H1 (cell line): Measurements from ENCODE around the gene TMEM45A. TPM values are rescaled to one million over a fixed set of nuclear protein-coding genes. Genes with fewer than 3 reads are reported as not detected.

ENCODE experiments used
- CTCF ChIA-PET: fragments of 300-600 bp; sonication (Branson Sonifier 250); formaldehyde crosslinking; loops from one replicate; lab custom pipeline; 2021; ENCODE audit not compliant: partially characterized antibody; lab: Charles Lee
- POLR2A ChIA-PET: fragments of 300-600 bp; sonication (Branson Sonifier 250); formaldehyde crosslinking; loops from one replicate; lab custom pipeline; 2021; ENCODE audit warnings: inconsistent platforms; ENCODE audit not compliant: partially characterized antibody; lab: Charles Lee
- DNase-seq, 2 experiments: peaks; one replicate each; pipeline versions ENCODE4 v3.0.0 to v3.0.0-alpha.2; 2010 to 2022; ENCODE audit warnings: low spot score in 2 of 2, low read depth in 1 of 2, mixed read lengths in 1 of 2
- FAIRE-seq: peaks from 2 replicates; lab custom pipeline; 2011; peaks lifted over from hg19 to GRCh38; lab: Jason Lieb, UNC
- H2AFZ ChIP-seq: 2 replicates; pipeline ENCODE4 v1.8.1; 2012; ENCODE audit warnings: low read length, inconsistent platforms
- H2AK5ac ChIP-seq: 2 replicates; pipeline ENCODE4 v1.6.1; 2013; ENCODE audit warnings: low read depth, low read length
- H2BK120ac ChIP-seq: replicated peaks from 2 replicates; pipeline ENCODE3; 2013; ENCODE audit warnings: low read depth, low read length, inconsistent platforms
- H2BK12ac ChIP-seq: 2 replicates; pipeline ENCODE4 v1.6.1; 2013; ENCODE audit warnings: low read depth, low read length
- H2BK15ac ChIP-seq: 2 replicates; pipeline ENCODE4 v1.6.1; 2013; ENCODE audit warnings: low read length
- H2BK20ac ChIP-seq: 2 replicates; pipeline ENCODE4 v1.6.1; 2013; ENCODE audit warnings: low read length
- H2BK5ac ChIP-seq: 2 replicates; pipeline ENCODE4 v1.6.1; 2013; ENCODE audit warnings: low read depth, low read length
- H3K14ac ChIP-seq: 2 replicates; pipeline ENCODE4 v1.6.1; 2013; ENCODE audit warnings: inconsistent platforms; ENCODE audit not compliant: insufficient read length
- H3K18ac ChIP-seq: 2 replicates; pipeline ENCODE4 v1.6.1; 2013; ENCODE audit warnings: low read length; ENCODE audit errors: extremely low read depth
- H3K23ac ChIP-seq: 2 replicates; pipeline ENCODE4 v1.6.1; 2013; ENCODE audit warnings: inconsistent platforms; ENCODE audit not compliant: insufficient read length
- H3K23me2 ChIP-seq: 2 replicates; pipeline ENCODE4 v1.6.1; 2013; ENCODE audit warnings: low read depth, low read length
- H3K27ac ChIP-seq: 2 replicates; pipeline ENCODE4 v1.6.1; 2011; ENCODE audit warnings: low read depth, low read length, inconsistent platforms
- H3K27me3 ChIP-seq, 4 experiments: replicated peaks in 1 of 4; 1 replicate in 1 of 4; 2 replicates in 3 of 4; pipeline versions ENCODE4 v1.6.1 to v1.8.1; 2011 to 2013; ENCODE audit warnings: low read length in 3 of 4, mild to moderate bottlenecking in 3 of 4, inconsistent platforms in 2 of 4, mixed read lengths in 2 of 4, moderate library complexity in 1 of 4; ENCODE audit not compliant: control insufficient read depth in 3 of 4, insufficient read depth in 3 of 4; ENCODE audit errors: extremely low read depth in 1 of 4
- H3K36me3 ChIP-seq, 4 experiments: 2 replicates each; pipeline versions ENCODE4 v1.6.1 to v1.8.1; 2011 to 2013; ENCODE audit warnings: mild to moderate bottlenecking in 4 of 4, low read length in 3 of 4, moderate library complexity in 2 of 4, control low read depth in 1 of 4, inconsistent platforms in 1 of 4; ENCODE audit not compliant: insufficient read depth in 4 of 4, control insufficient read depth in 2 of 4
- H3K4ac ChIP-seq: replicated peaks from 2 replicates; pipeline ENCODE3; 2013; ENCODE audit warnings: low read length, low read depth, mixed read lengths, inconsistent platforms; ENCODE audit not compliant: insufficient read length
- H3K4me1 ChIP-seq, 4 experiments: replicated peaks in 1 of 4; 1 replicate in 1 of 4; 2 replicates in 3 of 4; pipeline versions ENCODE4 v1.6.1 to v1.8.1; 2011 to 2013; ENCODE audit warnings: low read length in 3 of 4, inconsistent platforms in 2 of 4, mixed read lengths in 1 of 4; ENCODE audit not compliant: insufficient read depth in 4 of 4, control insufficient read depth in 3 of 4
- H3K4me2 ChIP-seq, 2 experiments: 2 replicates each; pipeline versions ENCODE4 v1.6.1 to v1.8.1; 2011 to 2013; ENCODE audit warnings: low read depth in 2 of 2, low read length in 2 of 2, control low read depth in 1 of 2, inconsistent platforms in 1 of 2, mild to moderate bottlenecking in 1 of 2; ENCODE audit not compliant: insufficient read depth in 1 of 2
- H3K4me3 ChIP-seq, 4 experiments: fragments of 200-600, 300-600 bp in 1 of 4; sonication (generic), shearing (Covaris generic), sonication (Bioruptor Twin) in 1 of 4; 2 replicates each; pipeline versions ENCODE4 v1.5.1 to v1.8.1; 2011 to 2016; ENCODE audit warnings: low read length in 4 of 4, low read depth in 3 of 4, control low read depth in 2 of 4, inconsistent platforms in 2 of 4, mild to moderate bottlenecking in 2 of 4, mixed read lengths in 1 of 4, moderate library complexity in 1 of 4; ENCODE audit not compliant: insufficient read depth in 2 of 4; ENCODE audit errors: extremely low read depth in 1 of 4
- H3K56ac ChIP-seq: replicated peaks from 2 replicates; pipeline ENCODE3; 2013; ENCODE audit warnings: low read depth, mild to moderate bottlenecking, mixed read lengths, low read length, inconsistent platforms; ENCODE audit not compliant: insufficient read length
- H3K79me1 ChIP-seq: 2 replicates; pipeline ENCODE4 v1.6.1; 2013; ENCODE audit warnings: low read depth, low read length, control low read depth
- H3K79me2 ChIP-seq, 2 experiments: 2 replicates each; pipeline versions ENCODE4 v1.6.1 to v1.8.1; 2012 to 2013; ENCODE audit warnings: low read length in 2 of 2, mild to moderate bottlenecking in 2 of 2, inconsistent platforms in 1 of 2; ENCODE audit not compliant: insufficient read depth in 2 of 2, control insufficient read depth in 1 of 2
- H3K9ac ChIP-seq, 4 experiments: replicated peaks in 1 of 4; 1 replicate in 1 of 4; 2 replicates in 3 of 4; pipeline versions ENCODE4 v1.6.1 to v1.8.1; 2011 to 2013; ENCODE audit warnings: low read depth in 3 of 4, low read length in 3 of 4, control low read depth in 2 of 4, mild to moderate bottlenecking in 2 of 4, moderate library complexity in 2 of 4, inconsistent platforms in 1 of 4; ENCODE audit errors: extremely low read depth in 1 of 4
- H3K9me3 ChIP-seq, 2 experiments: 2 replicates each; pipeline versions ENCODE4 v1.6.1 to v1.8.1; 2012 to 2013; ENCODE audit warnings: mild to moderate bottlenecking in 2 of 2, moderate library complexity in 2 of 2, control low read depth in 1 of 2, inconsistent platforms in 1 of 2, low read depth in 1 of 2, low read length in 1 of 2, mixed read lengths in 1 of 2; ENCODE audit not compliant: insufficient read depth in 2 of 2
- H4K20me1 ChIP-seq, 2 experiments: replicated peaks in 1 of 2; 2 replicates each; pipeline versions ENCODE3 to v1.8.1; 2011 to 2013; ENCODE audit warnings: inconsistent platforms in 2 of 2, low read length in 2 of 2, mild to moderate bottlenecking in 1 of 2; ENCODE audit not compliant: insufficient read depth in 2 of 2, control insufficient read depth in 1 of 2
- H4K5ac ChIP-seq: 2 replicates; pipeline ENCODE4 v1.6.1; 2013; ENCODE audit warnings: low read length, low read depth, mixed read lengths, inconsistent platforms; ENCODE audit not compliant: insufficient read length
- H4K8ac ChIP-seq: 2 replicates; pipeline ENCODE4 v1.8.0; 2013; ENCODE audit warnings: mild to moderate bottlenecking, moderate library complexity, low read length, inconsistent platforms; ENCODE audit not compliant: insufficient read depth; ENCODE audit errors: extremely low read depth
- H4K91ac ChIP-seq: replicated peaks from 2 replicates; pipeline ENCODE3; 2013; ENCODE audit warnings: low read length, mixed read lengths, inconsistent platforms; ENCODE audit not compliant: insufficient read length
- BACH1 ChIP-seq: IDR thresholded peaks from 2 replicates; pipeline ENCODE4 v1.6.1; 2012; ENCODE audit warnings: low read length, improper control_type of control experiment
- BRCA1 ChIP-seq: IDR thresholded peaks from 2 replicates; pipeline ENCODE4 v1.6.1; 2012; ENCODE audit warnings: low read depth, low read length, improper control_type of control experiment
- EZH2 ChIP-seq: fragments of 200-600 bp; sonication (generic); IDR thresholded peaks from 2 replicates; pipeline ENCODE4 v1.7.1; 2012; ENCODE audit warnings: low read depth, mild to moderate bottlenecking, moderate library complexity, low read length, inconsistent platforms; ENCODE audit not compliant: severe bottlenecking
- FOSL1 ChIP-seq: IDR thresholded peaks from 2 replicates; pipeline ENCODE4 v1.6.1; 2011; ENCODE audit warnings: mild to moderate bottlenecking, low read depth, low read length, moderate library complexity; ENCODE audit not compliant: insufficient read depth
- HDAC6 ChIP-seq: IDR thresholded peaks from one replicate; pipeline ENCODE4 v1.7.1; 2012; ENCODE audit warnings: low read depth, mild to moderate bottlenecking, inconsistent platforms, low read length, moderate library complexity
- JUND ChIP-seq: IDR thresholded peaks from 2 replicates; pipeline ENCODE4 v1.6.1; 2011; ENCODE audit warnings: mild to moderate bottlenecking, improper control_type of control experiment, low read length
- NRF1 ChIP-seq: IDR thresholded peaks from 2 replicates; pipeline ENCODE4 v1.6.1; 2011; ENCODE audit warnings: mild to moderate bottlenecking, low read depth, low read length, improper control_type of control experiment
- RFX5 ChIP-seq: IDR thresholded peaks from 2 replicates; pipeline ENCODE4 v1.6.1; 2011; ENCODE audit warnings: low read depth, low read length, improper control_type of control experiment, borderline replicate concordance
- SP1 ChIP-seq: IDR thresholded peaks from 2 replicates; pipeline ENCODE4 v1.6.1; 2011; ENCODE audit warnings: low read depth, low read length
- SP2 ChIP-seq: IDR thresholded peaks from 2 replicates; pipeline ENCODE4 v1.6.1; 2012; ENCODE audit warnings: mild to moderate bottlenecking, low read length, inconsistent platforms
- SRF ChIP-seq: IDR thresholded peaks from 2 replicates; pipeline ENCODE4 v1.6.1; 2011; ENCODE audit warnings: mild to moderate bottlenecking, low read depth, low read length, moderate library complexity
- TCF12 ChIP-seq: IDR thresholded peaks from 2 replicates; pipeline ENCODE4 v1.6.1; 2011; ENCODE audit warnings: low read depth, mild to moderate bottlenecking, low read length
- TEAD4 ChIP-seq: IDR thresholded peaks from 2 replicates; pipeline ENCODE4 v1.6.1; 2012; ENCODE audit warnings: low read depth, low read length, inconsistent platforms, mixed read lengths
- USF2 ChIP-seq: IDR thresholded peaks from 2 replicates; pipeline ENCODE4 v1.6.1; 2011; ENCODE audit warnings: low read length, improper control_type of control experiment
- YY1 ChIP-seq: IDR thresholded peaks from 2 replicates; pipeline ENCODE4 v1.6.1; 2011; ENCODE audit warnings: low read depth, mild to moderate bottlenecking, low read length
- WGBS, 2 experiments: shearing (Covaris generic) in 1 of 2; methylation state at CpG; one replicate each; pipeline versions ENCODE4 v1.1.6 to v1.1.7; 2013 to 2015; ENCODE audit warnings: low lambda C conversion rate in 2 of 2, mixed read lengths in 2 of 2, inconsistent platforms in 1 of 2, low coverage in 1 of 2, missing lambda C conversion rate in 1 of 2; ENCODE audit not compliant: insufficient replicate concordance in 2 of 2, insufficient coverage in 1 of 2, insufficient read length in 1 of 2; ENCODE audit errors: extremely low coverage in 1 of 2, missing lambda C conversion rate in 1 of 2; 5-methylcytosine and 5-hydroxymethylcytosine counted together
- polyA plus RNA-seq, 7 experiments: library from polyadenylated mRNA; depleted of rRNA in 3 of 7; stranded (reverse) in 5 of 7; unstranded in 2 of 7; fragments of >200 nt in 5 of 7; fragments of 200-250 nt in 2 of 7; gene quantifications; 1 replicate in 5 of 7; 2 replicates in 1 of 7; 4 replicates in 1 of 7; pipeline versions ENCODE4 v1.2.1 to v1.2.3, GENCODE V29; 2011 to 2013; ENCODE audit warnings: missing spikeins in 2 of 7, mixed read lengths in 2 of 7
- total RNA-seq: library from RNA; stranded (reverse); fragmentation: NEBNext Ultra II Directional; extraction: Animal tissue kit (Norgen Biotek cat#: 25700); gene quantifications from 2 replicates; pipeline ENCODE4 v1.2.1, GENCODE V29; 2021

Gene TMEM45A
- total and polyA plus RNA-seq, 2 of the 8 experiments (the other 6 are each of a cell fraction or from before 2014, with no cell fraction given), result 12.9 to 14.2 TPM

- Histone ChIP-seq H3K27ac (no peak overlapping the region), H4K5ac (no peak overlapping the region), H4K8ac (no peak overlapping the region), H3K9me3 (peaks cover 0 to under 1% of the 10 kb centered on the region in 2 experiments; a peak in 2 of 4 replicates), H2BK5ac (no peak overlapping the region), H3K4ac (no peak overlapping the region), H3K79me2 (no peaks in the 10 kb centered on the region), H2AK5ac (no peak overlapping the region), H3K23ac (no peak overlapping the region), H4K91ac (no peak overlapping the region), H3K4me3 (no peak overlapping the region), H3K14ac (no peak overlapping the region), H2BK12ac (no peak overlapping the region), H3K27me3 (no peaks in the 10 kb centered on the region), H3K23me2 (no peaks in the 10 kb centered on the region), H3K4me2 (no peak overlapping the region), H2AFZ (no peak overlapping the region), H2BK120ac (no peak overlapping the region), H2BK15ac (no peak overlapping the region), H3K79me1 (no peaks in the 10 kb centered on the region), H4K20me1 (no peaks in the 10 kb centered on the region), H3K9ac (no peak overlapping the region), H3K36me3 (no peaks in the 10 kb centered on the region), H3K56ac (no peak overlapping the region), H3K4me1 (peaks cover 0 to 8% (median 1%) of the 10 kb centered on the region in 4 experiments; a peak in 2 of 7 replicates), H3K18ac (no peak overlapping the region), H2BK20ac (no peak overlapping the region)
- POLR2A ChIA-PET, result no interaction called here
- CTCF ChIA-PET, result interaction anchor here (0.5 to 7.7 kb wide), 5 partner anchors 10 to 844 kb away, joined by 3 to 60 read pairs (median 5); no protein-coding TSS in a partner anchor
- FAIRE-seq (no peak), DNase-seq (no peak)
- 95% methylated on average over 2 of the region's 2 CpGs; no CpG with 5 or more reads in 1 of the 2 experiments for WGBS, 2 experiments
- TF ChIP-seq SP2 (no peak), FOSL1 (no peak), YY1 (no peak), USF2 (no peak), BRCA1 (no peak), NRF1 (no peak), SRF (no peak), JUND (no peak), RFX5 (no peak), BACH1 (no peak), SP1 (no peak), TCF12 (no peak), HDAC6 (no peak), EZH2 (no peak), TEAD4 (no peak)
Measured at GRCh38 chr3:100580147-100580546, 87.7 kb downstream of the TMEM45A start.
